ENCODE results near the gene CCDC110.

The CCDC110 gene

DNA sequence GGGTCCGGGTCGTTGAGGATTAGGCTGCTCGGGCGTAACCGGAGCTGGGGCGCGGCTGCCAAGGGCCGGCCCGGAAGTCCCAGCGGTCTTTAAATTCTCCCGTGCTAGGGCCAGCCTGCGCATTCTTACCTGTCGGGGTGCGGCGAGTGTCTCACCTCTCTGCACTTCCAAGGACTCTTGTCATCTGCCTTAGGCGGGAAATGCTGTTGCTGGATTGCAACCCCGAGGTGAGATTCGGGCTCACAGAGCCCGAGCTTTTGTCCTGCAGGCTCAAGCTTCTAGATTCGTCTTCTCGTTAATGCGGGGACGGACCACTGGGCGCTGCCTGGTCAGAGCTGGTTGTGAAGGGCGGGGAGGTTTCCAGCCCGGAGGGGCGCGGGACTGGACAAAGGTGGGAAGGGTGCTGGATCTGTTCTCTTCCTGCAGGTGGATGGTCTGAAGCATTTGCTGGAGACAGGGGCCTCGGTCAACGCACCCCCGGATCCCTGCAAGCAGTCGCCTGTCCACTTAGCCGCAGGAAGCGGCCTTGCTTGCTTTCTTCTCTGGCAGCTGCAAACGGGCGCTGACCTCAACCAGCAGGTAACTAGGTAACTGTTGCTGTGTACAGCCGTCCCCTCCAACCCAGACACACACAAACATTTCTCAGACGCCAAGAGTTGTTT, 74.7 kb downstream of the CCDC110 start, which contains the start of gene ANKRD37:
Gene ANKRD37 (plus strand): TSS at position 118 of the 662 bp plus-strand sequence. CDS start 83 bp downstream, at position 201.
- Histone ChIP-seq H3K4me1 (ENCODE audit: control insufficient read depth, insufficient read depth, low read length, unreplicated experiment) (peaks cover 31% of the 10 kb centered on the region), H3K27me3 (ENCODE audit: insufficient read depth, low read length) (no peaks in the 10 kb centered on the region), H3K79me2 (ENCODE audit: control insufficient read depth, insufficient read depth, low read length, unreplicated experiment) (peaks cover 8% of the 10 kb centered on the region), H3K27ac (ENCODE audit: low read depth, low read length) (peak within 1 kb of the TSS; percentile 99), H2AFZ (ENCODE audit: low read length, unreplicated experiment) (peak within 1 kb of the TSS; percentile 84), H3K36me3 (ENCODE audit: insufficient read depth, low read length) (peaks cover 18% of the 10 kb centered on the region), H3K4me3 (ENCODE audit: low read depth, low read length) (peak within 1 kb of the TSS; percentile 97)

DNA sequence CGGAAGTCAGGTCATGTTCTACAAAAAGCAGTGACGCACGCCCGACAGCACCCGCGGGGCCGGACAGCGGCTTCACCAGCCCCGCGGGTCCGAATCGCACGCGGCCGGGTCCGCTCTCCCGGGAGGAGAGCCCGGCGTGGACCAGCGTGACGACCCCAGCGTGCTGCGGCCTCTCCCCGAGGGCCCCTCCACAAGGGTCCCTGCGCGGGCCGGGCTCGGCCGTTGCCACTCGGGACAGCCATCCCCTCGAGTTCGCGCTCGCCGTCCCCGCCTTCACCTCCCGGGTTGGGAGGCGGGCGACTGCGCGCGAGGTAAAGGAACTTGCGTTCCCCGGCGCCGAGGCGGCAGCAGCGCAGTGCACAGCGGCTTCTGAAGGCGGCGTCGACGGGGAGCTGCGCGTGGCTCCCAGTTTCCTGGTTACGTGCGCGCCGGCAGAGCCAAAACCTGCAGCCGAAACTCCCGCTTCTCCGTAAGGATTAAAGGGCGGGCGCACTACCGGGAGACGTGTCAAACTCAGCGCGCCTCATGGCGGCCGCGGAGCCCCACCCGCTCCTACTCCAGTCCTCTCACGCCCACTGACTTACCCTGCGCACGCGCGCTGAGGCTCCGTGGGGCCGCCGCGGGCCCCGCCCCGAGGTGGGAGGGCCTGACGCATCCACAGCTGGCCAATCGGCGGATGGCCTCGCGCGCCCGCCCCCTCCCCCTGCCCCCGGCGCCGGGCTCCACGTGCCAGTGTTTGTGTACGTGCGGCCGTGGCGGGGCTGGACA, 75.4 kb downstream of the CCDC110 start:
- H3K4me3 ChIP-seq (ENCODE audit: low read depth, low read length), result peak overlapping the region; percentile 97
- H3K4me1 ChIP-seq (ENCODE audit: control insufficient read depth, insufficient read depth, low read length, unreplicated experiment), result peaks cover 31% of the 10 kb centered on the region
- no peak overlapping the region for H2AFZ ChIP-seq (ENCODE audit: low read length, unreplicated experiment)
- H3K27ac ChIP-seq (ENCODE audit: low read depth, low read length), result peak overlapping the region; percentile 99
- H3K79me2 ChIP-seq (ENCODE audit: control insufficient read depth, insufficient read depth, low read length, unreplicated experiment), result peaks cover 8% of the 10 kb centered on the region
- H3K36me3 ChIP-seq (ENCODE audit: insufficient read depth, low read length), result peaks cover 18% of the 10 kb centered on the region
- H3K27me3 ChIP-seq (ENCODE audit: insufficient read depth, low read length), result no peaks in the 10 kb centered on the region

DNA sequence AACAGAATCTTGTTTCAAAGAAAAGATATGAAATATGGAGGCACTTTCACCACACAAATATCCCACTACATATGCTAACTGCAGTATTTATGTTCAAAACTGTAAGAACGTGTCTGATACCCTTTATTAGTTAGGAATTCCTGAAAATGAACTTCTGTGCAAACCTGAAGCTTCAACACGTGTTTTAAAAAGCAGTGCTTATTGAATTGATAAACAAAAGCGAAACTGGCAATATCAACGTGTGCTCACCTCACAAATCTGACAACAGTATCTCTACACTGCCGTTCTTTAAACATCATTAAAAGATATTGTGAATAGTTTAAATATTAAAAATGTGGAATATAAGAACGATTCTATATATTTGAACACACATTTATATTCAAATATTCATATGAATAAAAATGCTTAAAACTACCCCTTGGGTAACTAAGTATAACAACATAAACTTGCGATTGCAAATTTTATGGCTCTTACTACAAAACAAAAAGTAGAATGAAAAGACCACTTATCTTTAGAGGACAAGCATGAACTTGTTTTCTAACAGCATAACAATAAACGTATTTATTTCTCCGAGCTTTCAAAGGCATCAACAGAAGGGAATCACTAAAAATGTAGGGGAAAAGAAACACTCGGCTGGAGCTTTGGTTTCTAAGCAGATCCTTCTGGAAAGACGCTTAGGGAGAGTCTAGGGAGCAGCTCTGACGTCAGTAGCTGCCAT, 76.1 kb downstream of the CCDC110 start, which contains the start of gene LRP2BP:
Gene LRP2BP (minus strand): TSS at position 687 of the 718 bp plus-strand sequence. CDS start 17,738 bp downstream, outside the sequence.
- Histone ChIP-seq H3K36me3 (ENCODE audit: insufficient read depth, low read length) (peaks cover 16% of the 10 kb centered on the region), H3K27me3 (ENCODE audit: insufficient read depth, low read length) (no peaks in the 10 kb centered on the region), H3K79me2 (ENCODE audit: control insufficient read depth, insufficient read depth, low read length, unreplicated experiment) (peaks cover 8% of the 10 kb centered on the region), H2AFZ (ENCODE audit: low read length, unreplicated experiment) (peak within 1 kb of the TSS; percentile 84), H3K4me1 (ENCODE audit: control insufficient read depth, insufficient read depth, low read length, unreplicated experiment) (peaks cover 30% of the 10 kb centered on the region), H3K4me3 (ENCODE audit: low read depth, low read length) (peak within 1 kb of the TSS; percentile 97), H3K27ac (ENCODE audit: low read depth, low read length) (peak within 1 kb of the TSS; percentile 99)
